A549 (cell line): Measurements from ENCODE around the gene SDE2.

Experiments used
- CTCF ChIP-seq: fragments of >200 bp; sonication (Bioruptor Twin); formaldehyde crosslinking; IDR thresholded peaks from 3 replicates; pipeline ENCODE4 v1.5.1; 2016
- EHMT2 ChIP-seq: fragments of 200-600 bp; sonication (generic); IDR thresholded peaks from 2 replicates; pipeline ENCODE4 v1.6.1; 2016; ENCODE audit warnings: antibody characterized with exemption, low read depth, mild to moderate bottlenecking, moderate library complexity
- EP300 ChIP-seq, 2 experiments: fragments of >200 bp; sonication (Bioruptor Twin); formaldehyde crosslinking; IDR thresholded peaks; 2 replicates in 1 of 2; 3 replicates in 1 of 2; pipeline ENCODE4 v1.6.1; 2016 to 2017
- JUN ChIP-seq, 2 experiments: fragments of >200 bp; sonication (Bioruptor Twin); formaldehyde crosslinking; IDR thresholded peaks; 2 replicates in 1 of 2; 3 replicates in 1 of 2; pipeline ENCODE4 v1.6.1; 2016 to 2017
- MAX ChIP-seq: IDR thresholded peaks from 2 replicates; pipeline ENCODE4 v1.6.1; 2012
- MYC ChIP-seq: IDR thresholded peaks from 2 replicates; pipeline ENCODE4 v1.6.1; 2012; ENCODE audit warnings: mild to moderate bottlenecking, inconsistent platforms, low read length, improper control_type of control experiment, borderline replicate concordance
- POLR2AphosphoS2 ChIP-seq: conservative IDR thresholded peaks from 2 replicates; pipeline ENCODE4 v1.6.1; 2012; ENCODE audit warnings: low read length, improper control_type of control experiment, inconsistent platforms
- SMC3 ChIP-seq: fragments of >200 bp; sonication (Bioruptor Twin); formaldehyde crosslinking; IDR thresholded peaks from 3 replicates; pipeline ENCODE4 v1.6.1; 2018; ENCODE audit warnings: inconsistent platforms
- TF ChIP-seq, protein P1 (sequence below): fragments of 200-600 bp; sonication (generic); IDR thresholded peaks from 2 replicates; pipeline ENCODE4 v1.6.1; 2016; ENCODE audit warnings: antibody characterized with exemption, mild to moderate bottlenecking, moderate library complexity
- TF ChIP-seq, protein P2 (sequence below): IDR thresholded peaks from 2 replicates; pipeline ENCODE4 v1.6.1; 2012

GRCh38 chr1:226021801-226022200 is 22.7 kb upstream of the SDE2 start:
- no peak for TF ChIP-seq MAX
- no peak for TF ChIP-seq CTCF
- no peak for TF ChIP-seq JUN (IDR thresholded peaks at IDR 0.05)
- TF ChIP-seq, protein P1, sequence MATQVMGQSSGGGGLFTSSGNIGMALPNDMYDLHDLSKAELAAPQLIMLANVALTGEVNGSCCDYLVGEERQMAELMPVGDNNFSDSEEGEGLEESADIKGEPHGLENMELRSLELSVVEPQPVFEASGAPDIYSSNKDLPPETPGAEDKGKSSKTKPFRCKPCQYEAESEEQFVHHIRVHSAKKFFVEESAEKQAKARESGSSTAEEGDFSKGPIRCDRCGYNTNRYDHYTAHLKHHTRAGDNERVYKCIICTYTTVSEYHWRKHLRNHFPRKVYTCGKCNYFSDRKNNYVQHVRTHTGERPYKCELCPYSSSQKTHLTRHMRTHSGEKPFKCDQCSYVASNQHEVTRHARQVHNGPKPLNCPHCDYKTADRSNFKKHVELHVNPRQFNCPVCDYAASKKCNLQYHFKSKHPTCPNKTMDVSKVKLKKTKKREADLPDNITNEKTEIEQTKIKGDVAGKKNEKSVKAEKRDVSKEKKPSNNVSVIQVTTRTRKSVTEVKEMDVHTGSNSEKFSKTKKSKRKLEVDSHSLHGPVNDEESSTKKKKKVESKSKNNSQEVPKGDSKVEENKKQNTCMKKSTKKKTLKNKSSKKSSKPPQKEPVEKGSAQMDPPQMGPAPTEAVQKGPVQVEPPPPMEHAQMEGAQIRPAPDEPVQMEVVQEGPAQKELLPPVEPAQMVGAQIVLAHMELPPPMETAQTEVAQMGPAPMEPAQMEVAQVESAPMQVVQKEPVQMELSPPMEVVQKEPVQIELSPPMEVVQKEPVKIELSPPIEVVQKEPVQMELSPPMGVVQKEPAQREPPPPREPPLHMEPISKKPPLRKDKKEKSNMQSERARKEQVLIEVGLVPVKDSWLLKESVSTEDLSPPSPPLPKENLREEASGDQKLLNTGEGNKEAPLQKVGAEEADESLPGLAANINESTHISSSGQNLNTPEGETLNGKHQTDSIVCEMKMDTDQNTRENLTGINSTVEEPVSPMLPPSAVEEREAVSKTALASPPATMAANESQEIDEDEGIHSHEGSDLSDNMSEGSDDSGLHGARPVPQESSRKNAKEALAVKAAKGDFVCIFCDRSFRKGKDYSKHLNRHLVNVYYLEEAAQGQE: no peak
- TF ChIP-seq SMC3: no peak
- no peak for TF ChIP-seq MYC
- no peak for TF ChIP-seq EHMT2
- TF ChIP-seq EP300 (IDR thresholded peaks at IDR 0.05): no peak
- no peak for TF ChIP-seq POLR2AphosphoS2
- TF ChIP-seq, protein P2, sequence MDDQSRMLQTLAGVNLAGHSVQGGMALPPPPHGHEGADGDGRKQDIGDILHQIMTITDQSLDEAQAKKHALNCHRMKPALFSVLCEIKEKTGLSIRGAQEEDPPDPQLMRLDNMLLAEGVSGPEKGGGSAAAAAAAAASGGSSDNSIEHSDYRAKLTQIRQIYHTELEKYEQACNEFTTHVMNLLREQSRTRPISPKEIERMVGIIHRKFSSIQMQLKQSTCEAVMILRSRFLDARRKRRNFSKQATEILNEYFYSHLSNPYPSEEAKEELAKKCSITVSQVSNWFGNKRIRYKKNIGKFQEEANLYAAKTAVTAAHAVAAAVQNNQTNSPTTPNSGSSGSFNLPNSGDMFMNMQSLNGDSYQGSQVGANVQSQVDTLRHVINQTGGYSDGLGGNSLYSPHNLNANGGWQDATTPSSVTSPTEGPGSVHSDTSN: no peak
